Heart left ventricle (tissue), 16 donors: Measurements from ENCODE around the gene ARPP21. TPM values are rescaled to one million over a fixed set of nuclear protein-coding genes. Genes with fewer than 3 reads are reported as not detected.

ENCODE experiments used
- ATAC-seq, 4 donors: fragments of 200-7000 bp; cut with Tn5 transposase; one replicate each; pipeline ENCODE4 v1.9.1; 2020 to 2022; ENCODE audit warnings: moderate library complexity in 4 of 4, mild to moderate bottlenecking in 3 of 4, moderate number of reproducible peaks in 1 of 4
- DNase-seq, 5 donors: peaks; one replicate each; pipeline ENCODE4 v3.0.0-alpha.2; 2020
- H3K27ac ChIP-seq, 12 donors: fragments of 200-600 bp; sonication (generic) in 4 of 12; one replicate each; pipeline versions ENCODE4 v1.5.0 to v1.8.0; 2016 to 2022; ENCODE audit warnings: mild to moderate bottlenecking in 2 of 12
- H3K27me3 ChIP-seq, 9 donors: fragments of 200-600 bp; sonication (generic) in 2 of 9; one replicate each; pipeline versions ENCODE4 v1.5.1 to v1.8.0; 2016 to 2022; ENCODE audit warnings: mild to moderate bottlenecking in 3 of 9
- H3K36me3 ChIP-seq, 9 donors: fragments of 200-600 bp; sonication (generic) in 2 of 9; one replicate each; pipeline versions ENCODE4 v1.5.0 to v1.8.0; 2018 to 2022; ENCODE audit warnings: mild to moderate bottlenecking in 2 of 9
- H3K4me1 ChIP-seq, 12 donors: fragments of 200-600 bp; sonication (generic) in 4 of 12; one replicate each; pipeline versions ENCODE4 v1.5.0 to v1.8.0; 2016 to 2022; ENCODE audit warnings: mild to moderate bottlenecking in 3 of 12
- H3K4me3 ChIP-seq, 12 donors: fragments of 200-600 bp; sonication (generic) in 4 of 12; one replicate each; pipeline versions ENCODE4 v1.5.0 to v1.8.0; 2017 to 2022; ENCODE audit warnings: mild to moderate bottlenecking in 9 of 12, moderate library complexity in 4 of 12
- H3K9me3 ChIP-seq, 12 donors: fragments of 200-600 bp; sonication (generic) in 4 of 12; one replicate each; pipeline versions ENCODE4 v1.5.0 to v1.8.0; 2016 to 2022; ENCODE audit warnings: mild to moderate bottlenecking in 1 of 12
- CTCF ChIP-seq, 12 donors: fragments of 200-600 bp; sonication (generic) in 4 of 12; IDR thresholded peaks; one replicate each; pipeline versions ENCODE4 v1.5.0 to v1.8.0; 2018 to 2022; ENCODE audit warnings: antibody characterized with exemption in 12 of 12, mild to moderate bottlenecking in 5 of 12
- POLR2A ChIP-seq, 2 donors: fragments of 450-650 bp; IDR thresholded peaks; one replicate each; pipeline ENCODE4 v1.6.1; 2017; ENCODE audit warnings: antibody characterized with exemption in 2 of 2, mild to moderate bottlenecking in 2 of 2, moderate library complexity in 2 of 2
- WGBS, 4 donors: extraction: QIAGEN DNeasy Blood & Tissue Kit in 2 of 4; methylation state at CpG; one replicate each; pipeline versions ENCODE4 v1.1.5 to v1.1.7; 2013 to 2018; 5-methylcytosine and 5-hydroxymethylcytosine counted together
- intact Hi-C, 10 donors: fragments of 100-400 bp; cut with DNase I; formaldehyde crosslinking; loops; one replicate each; pipeline versions ENCODE4 v1.11.1 to v1.14.2; 2022
- long read RNA-seq, 3 donors: library from polyadenylated mRNA; unstranded; transcript quantifications; one replicate each; pipeline ENCODE4 v2.0.0, GENCODE V29; 2020 to 2021
- polyA plus RNA-seq, 2 donors: library from polyadenylated mRNA; stranded (reverse); fragments of 200-250 nt; gene quantifications; one replicate each; pipeline ENCODE4 v1.2.3, GENCODE V29; 2013
- total RNA-seq, 9 donors: library from RNA; depleted of rRNA in 2 of 9; stranded (reverse); fragments of >200 nt in 2 of 9; fragmentation: NEBNext Ultra II Directional in 3 of 9; extraction: Animal tissue kit (Norgen Biotek cat#: 25700) in 3 of 9; gene quantifications; one replicate each; pipeline versions ENCODE4 v1.1.0 to v1.2.4, GENCODE V29; 2016 to 2023
- donor health status: ischemic (EF 13 %, LVEDD 7.1; RV severe dilation, severe dysfunction).
- donor health status: healthy with polysubstance abuse.
- donor health status: DM: no; HTN: yes; CAD: no.
- donor health status: DM: no; HTN: no; CAD: no.
- donor health status: ischemic (EF 25% LVEDD 6.9; RV normal size, moderate dysfunction).
- donor health status: ischemic (EF 25% LVEDD 5.7; RV mildly dilated, moderate dysfunction).
- donor health status: healthy.
- donor health status: DM: yes; HTN: yes; CAD: no.
- donor health status: ischemic (EF 35%, LVEDD 5.7; RV mildly dilated, moderate dysfunction).
- donor health status: nonischemic (EF 11% LVEDD 7.7; RV severe dilation, severe dysfunction).
- donor health status: DM: yes; HTN: yes; CAD: no.
- donor health status: PGD.
- donor health status: ischemic (EF 29% LVEDD 5.4; RV normal size, mild dysfunction).
- donor health status: nonischemic (EF 23%, LVEDD 6.1; RV moderate dilation, normal function).

The ARPP21 gene
- total RNA-seq (under 1 TPM in 1 of 9 donors, not detected in 8; 0.98 TPM), polyA plus RNA-seq (under 1 TPM in 1 of 2 donors, not detected in 1; 0.01 TPM)
- long read RNA-seq, donor 1 = 0 reads
- long read RNA-seq, donor 2 = 0 reads
- long read RNA-seq, donor 3 = 0 reads

- H3K27me3 ChIP-seq = peaks cover 11 to 52% (median 31%) of the 10 kb centered on the region in 9 donors
- no peaks in the 10 kb centered on the region for H3K36me3 ChIP-seq
- TF ChIP-seq POLR2A (IDR thresholded peaks at IDR 0.05) (no peak), CTCF (IDR thresholded peaks at IDR 0.05) (no peak)
- H3K27ac ChIP-seq = no peak within 1 kb of the TSS
- H3K4me3 ChIP-seq = peak within 1 kb of the TSS; percentile 6 to 43 (median 36)
- intact Hi-C loops = no loop called here
- peaks cover 0 to 13% (median 0%) of the 10 kb centered on the region in 12 donors for H3K4me1 ChIP-seq
- peak in 4 of 5 donors; percentile 6 to 65 (median 24) for DNase-seq
- WGBS, 4 donors = 0 to 1% (median 1%) methylated on average over 54 to 83 of the region's 83 CpGs
- peak in 2 of 4 donors; percentile 49 to 51 for ATAC-seq
- H3K9me3 ChIP-seq = no peaks in the 10 kb centered on the region
Observed at GRCh38 chr3:35639254-35640186, at the start of gene ARPP21. Gene ARPP21 (plus strand): TSS chr3:35639525. CDS start chr3:35681752, 42,227 bp downstream.

- no peak overlapping the region for H3K27ac ChIP-seq
- no peaks in the 10 kb centered on the region for H3K27me3 ChIP-seq
- ATAC-seq (no peak), DNase-seq (no peak)
- intact Hi-C loops = no loop called here
- peaks cover 0 to 8% (median 0%) of the 10 kb centered on the region in 12 donors for H3K9me3 ChIP-seq
- 46 to 59% (median 50%) methylated on average over 5 of the region's 5 CpGs for WGBS, 4 donors
- no peak overlapping the region for H3K4me3 ChIP-seq
- no peaks in the 10 kb centered on the region for H3K4me1 ChIP-seq
- H3K36me3 ChIP-seq = no peaks in the 10 kb centered on the region
- TF ChIP-seq CTCF (IDR thresholded peaks at IDR 0.05) (no peak), POLR2A (IDR thresholded peaks at IDR 0.05) (no peak)
Observed at GRCh38 chr3:35592589-35593295, 46.6 kb upstream of the ARPP21 start.

GRCh38 chr3:35594739-35595138 lies 44.6 kb upstream of the ARPP21 start:
- no peaks in the 10 kb centered on the region for H3K4me1 ChIP-seq
- H3K27ac ChIP-seq = no peak overlapping the region
- ATAC-seq (no peak), DNase-seq (no peak)
- H3K27me3 ChIP-seq = no peaks in the 10 kb centered on the region
- H3K36me3 ChIP-seq = no peaks in the 10 kb centered on the region
- no peak for TF ChIP-seq CTCF (IDR thresholded peaks at IDR 0.05)
- TF ChIP-seq POLR2A (IDR thresholded peaks at IDR 0.05) = no peak
- H3K4me3 ChIP-seq = no peak overlapping the region
- intact Hi-C loops = no loop called here
- H3K9me3 ChIP-seq = no peaks in the 10 kb centered on the region
